HG02973 (cell line): ENCODE results near the gene SEZ6L2.
A peak's percentile ranks its signal among the peaks of the same experiment; 100 is the strongest.
"Not testable (repeated sequence)": the region's sequence is repeated elsewhere in the genome, so short reads cannot be mapped to it uniquely, and the experiment has no call there.

Experiments used
- ATAC-seq: cut with Tn5 transposase; IDR thresholded peaks from one replicate; pipeline ENCODE4 v1.9.1; 2021; ENCODE audit warnings: moderate library complexity; ENCODE audit not compliant: unreplicated experiment

The SEZ6L2 gene

DNA sequence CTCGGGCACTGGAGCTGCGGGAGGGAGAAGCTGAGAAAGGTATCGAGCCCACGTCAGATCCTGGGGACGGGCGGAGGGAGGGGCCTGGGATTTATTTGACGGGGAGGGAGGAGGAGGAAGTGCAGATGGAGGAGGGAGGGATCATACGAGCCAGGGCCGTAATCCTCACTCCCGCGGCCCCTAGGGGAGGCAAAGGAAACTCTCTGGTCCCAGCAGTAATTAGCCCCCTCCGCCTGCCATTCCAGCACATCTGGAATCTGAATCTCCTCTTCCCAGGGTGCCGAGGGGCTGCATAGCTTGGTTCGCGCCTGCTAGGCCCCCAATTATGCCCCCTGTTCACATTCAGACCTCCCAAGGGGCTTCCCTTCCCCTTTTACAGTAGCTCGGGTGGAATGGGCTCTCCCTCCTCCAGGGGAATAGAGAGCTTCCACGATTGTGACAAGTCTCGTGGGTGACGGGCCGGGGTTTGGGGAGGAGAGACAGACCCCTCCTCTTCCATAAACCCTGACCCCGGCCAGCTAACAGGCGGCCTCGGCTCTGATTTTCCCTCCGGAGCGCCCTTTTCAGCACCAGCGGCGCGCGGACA, at the start of gene SEZ6L2:
Gene SEZ6L2, minus strand, starts transcription at position 35 of the 586 bp plus-strand sequence. CDS start 531 bp downstream, outside the sequence.
- ATAC-seq = no peak

DNA sequence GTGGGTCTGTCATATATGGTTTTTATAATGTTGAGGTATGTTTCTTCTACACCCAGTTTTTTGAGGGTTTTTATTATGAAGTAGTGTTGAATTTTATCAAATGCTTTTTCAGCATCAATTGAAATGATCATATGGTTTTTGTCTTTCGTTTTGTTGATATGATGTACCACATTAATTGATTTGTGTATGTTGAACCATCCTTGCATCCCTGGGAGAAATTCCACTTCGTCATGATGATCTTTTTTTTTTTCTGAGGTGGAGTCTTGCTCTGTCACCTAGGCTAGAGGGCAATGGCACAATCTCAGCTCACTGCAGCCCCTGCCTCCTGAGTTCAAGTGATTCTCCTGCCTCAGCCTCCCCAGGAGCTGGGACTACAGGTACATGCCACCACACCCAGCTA, 48.5 kb upstream of the SEZ6L2 start:
- no peak for ATAC-seq

DNA sequence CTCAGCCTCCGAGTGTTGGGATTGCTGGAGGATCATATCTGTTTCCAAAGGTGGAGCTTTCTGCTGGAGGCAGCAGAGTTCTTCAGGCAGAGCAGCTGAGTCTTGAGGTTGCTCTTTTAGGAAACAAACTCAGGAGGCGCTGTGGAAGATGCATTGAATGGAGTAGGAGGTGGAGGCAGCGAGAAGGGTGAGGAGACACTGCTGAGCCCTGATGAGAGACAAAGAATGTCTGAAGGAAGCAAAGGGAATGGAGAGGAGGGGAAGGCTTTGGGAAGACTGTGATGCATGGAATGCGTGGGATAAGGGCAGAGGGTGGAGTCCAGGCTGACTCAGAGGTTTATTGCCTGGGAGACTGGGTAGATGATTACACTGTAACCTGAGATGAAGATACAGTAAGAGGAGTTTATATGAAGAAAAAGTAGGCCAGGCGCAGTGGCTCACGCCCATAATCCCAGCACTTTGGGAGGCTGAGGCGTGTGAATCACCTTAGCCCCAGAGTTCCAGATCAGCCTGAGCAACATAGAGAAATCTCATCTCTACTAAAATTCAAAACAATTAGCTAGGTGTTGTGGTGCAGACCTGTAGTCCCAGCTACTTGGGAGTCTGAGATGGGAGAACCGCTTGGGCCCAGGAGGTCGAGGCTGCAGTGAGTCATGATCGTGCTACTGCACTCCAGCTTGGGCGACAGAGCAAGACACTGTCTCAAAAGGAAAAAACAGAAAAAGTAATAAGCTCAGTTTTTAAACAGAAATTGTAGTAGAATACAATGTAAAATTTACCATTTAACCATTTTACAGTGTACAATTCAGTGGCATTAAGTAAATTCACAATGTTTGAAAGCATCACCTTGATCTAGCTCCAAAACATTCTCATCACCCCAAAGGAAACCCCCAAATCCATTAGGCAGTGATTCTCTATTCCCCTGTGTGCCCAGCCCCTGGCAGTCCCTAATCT, 44.8 kb upstream of the SEZ6L2 start:
- ATAC-seq = no peak

DNA sequence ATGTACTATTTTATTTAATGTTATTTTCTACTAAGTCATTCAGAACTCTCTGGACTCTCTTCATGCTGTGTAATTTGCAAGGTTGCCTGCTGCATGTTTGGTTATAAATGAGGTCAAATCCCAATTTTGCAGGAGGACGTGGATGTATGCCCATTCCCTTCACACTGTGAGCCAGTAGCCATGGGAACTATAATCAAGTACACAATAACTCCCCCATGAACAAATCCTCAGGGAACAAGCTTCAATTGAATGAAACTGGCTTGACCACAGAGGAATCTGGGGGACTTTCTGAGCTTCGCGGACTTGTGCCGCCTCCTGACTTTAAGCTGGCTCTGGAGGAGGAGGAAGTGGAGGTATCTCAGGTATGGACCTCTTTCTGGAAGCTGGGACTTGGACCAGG, 41.3 kb upstream of the SEZ6L2 start:
- no peak for ATAC-seq

DNA sequence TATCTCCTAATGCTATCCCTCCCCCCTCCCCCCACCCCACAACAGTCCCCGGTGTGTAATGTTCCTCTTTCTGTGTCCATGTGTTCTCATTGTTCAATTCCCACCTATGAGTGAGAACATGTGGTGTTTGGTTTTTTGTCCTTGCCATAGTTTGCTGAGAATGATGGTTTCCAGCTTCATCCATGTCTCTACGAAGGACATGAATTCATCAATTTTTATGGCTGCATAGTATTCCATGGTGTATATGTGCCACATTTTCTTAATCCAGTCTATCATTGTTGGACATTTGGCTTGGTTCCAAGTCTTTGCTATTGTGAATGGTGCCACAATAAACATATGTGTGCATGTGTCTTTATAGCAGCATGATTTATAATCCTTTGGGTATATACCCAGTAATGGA, 32.4 kb upstream of the SEZ6L2 start:
- not testable (repeated sequence) for ATAC-seq

DNA sequence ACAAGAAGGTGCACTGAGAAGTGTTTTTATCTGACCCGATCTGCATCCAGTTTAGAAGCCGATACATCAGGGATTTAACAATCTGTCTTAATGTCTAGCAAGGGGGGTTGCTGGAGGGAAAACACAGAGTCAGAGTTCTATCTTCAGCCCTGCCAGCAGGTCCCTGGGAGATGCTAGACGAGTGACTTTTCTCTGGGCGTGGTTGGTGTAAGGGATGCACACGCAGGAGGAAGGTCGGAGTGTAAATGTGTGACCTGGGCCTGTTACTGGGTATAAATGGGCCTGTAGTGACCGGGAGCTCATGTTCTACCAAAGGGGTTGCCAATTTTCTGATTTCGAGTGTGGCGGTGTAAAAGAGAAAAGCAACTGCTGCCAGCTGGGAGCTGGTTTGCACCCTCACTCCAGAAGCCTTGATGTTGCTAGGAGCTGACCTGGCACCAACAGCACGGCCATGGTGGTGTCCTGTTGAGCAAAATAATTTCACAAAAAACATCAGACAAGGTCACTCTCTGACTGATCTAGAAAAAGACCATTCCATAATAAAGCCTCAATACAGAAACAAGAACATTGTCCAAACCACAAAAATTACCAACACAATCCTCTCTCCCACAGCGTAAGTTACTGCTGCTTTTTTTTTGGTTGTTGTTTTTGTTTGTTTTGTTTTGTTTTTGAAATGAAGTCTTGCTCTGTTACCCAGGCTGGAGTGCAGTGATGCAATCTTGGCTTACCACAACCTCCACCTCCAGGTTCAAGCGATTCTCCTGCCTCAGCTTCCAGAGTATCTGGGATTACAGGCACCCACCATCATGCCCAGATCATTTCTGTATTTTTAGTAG, 27.9 kb upstream of the SEZ6L2 start:
- ATAC-seq = no peak

DNA sequence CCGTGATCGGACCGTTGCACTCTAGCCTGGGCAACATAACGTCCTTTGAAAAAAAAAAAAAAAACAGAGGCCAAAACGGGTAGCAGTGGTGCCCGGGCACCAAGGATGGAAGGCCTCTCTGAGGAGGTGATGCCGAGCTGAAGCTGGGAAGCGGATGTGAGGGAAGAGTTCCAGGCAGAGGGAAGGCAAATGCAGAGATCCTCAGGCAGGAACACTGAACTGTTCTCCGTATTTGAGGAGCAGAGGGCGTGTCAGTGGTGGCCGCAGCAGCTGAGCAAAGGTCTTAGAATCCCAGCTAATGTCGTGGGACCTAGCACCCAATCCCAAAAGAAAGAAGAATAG, 27.3 kb upstream of the SEZ6L2 start:
- peak; percentile 7 for ATAC-seq

DNA sequence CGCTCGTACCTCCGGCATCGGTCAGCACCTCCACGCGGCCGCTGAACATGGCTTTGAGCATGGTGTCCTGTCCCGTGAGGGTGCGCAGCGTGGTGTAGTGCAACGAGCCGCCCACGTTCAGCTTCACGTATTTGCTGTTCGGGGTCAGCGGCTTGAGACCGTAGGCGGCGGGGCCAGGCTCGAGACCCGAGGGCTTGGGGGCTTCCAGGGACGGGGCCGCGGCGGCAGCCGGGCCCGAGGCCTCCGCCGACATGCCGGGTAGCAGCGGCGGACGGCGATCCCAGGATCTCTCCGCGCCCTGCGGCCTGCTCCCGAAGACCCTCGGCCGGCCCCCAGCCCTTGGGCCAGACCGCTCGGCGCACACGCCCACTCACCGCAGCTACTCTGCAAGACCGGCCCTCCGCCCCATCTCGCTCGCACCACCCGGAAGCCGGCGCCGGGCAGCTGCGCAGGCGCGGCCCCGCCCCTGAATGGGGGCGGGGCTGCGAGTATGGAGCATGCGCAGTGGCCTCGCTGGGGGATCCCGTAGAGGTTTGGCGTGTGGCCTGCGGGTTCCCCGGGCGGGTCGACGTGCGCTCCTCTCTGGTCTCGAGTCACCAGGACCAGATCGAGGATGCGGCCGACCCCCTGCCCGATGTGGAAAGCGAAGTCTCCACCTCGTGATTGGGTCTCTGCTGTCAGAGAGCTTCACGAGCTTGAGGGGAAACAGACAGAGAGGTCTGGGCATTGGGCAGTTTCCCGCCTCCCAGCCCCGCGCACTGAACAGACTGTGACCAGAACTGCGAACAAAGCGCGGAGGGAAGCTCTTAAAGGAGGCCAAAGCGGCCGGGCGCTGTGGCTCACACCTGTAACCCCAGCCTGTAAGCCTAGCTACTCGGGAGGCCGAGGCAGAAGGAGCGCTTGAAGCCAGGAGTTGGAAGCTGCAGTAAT, 26.7 kb upstream of the SEZ6L2 start, which contains the start of gene KCTD13:
Gene KCTD13, minus strand, starts transcription at position 446 of the 930 bp plus-strand sequence. Its CDS starts 193 bp downstream, at position 253.
- ATAC-seq = peak; percentile 72

DNA sequence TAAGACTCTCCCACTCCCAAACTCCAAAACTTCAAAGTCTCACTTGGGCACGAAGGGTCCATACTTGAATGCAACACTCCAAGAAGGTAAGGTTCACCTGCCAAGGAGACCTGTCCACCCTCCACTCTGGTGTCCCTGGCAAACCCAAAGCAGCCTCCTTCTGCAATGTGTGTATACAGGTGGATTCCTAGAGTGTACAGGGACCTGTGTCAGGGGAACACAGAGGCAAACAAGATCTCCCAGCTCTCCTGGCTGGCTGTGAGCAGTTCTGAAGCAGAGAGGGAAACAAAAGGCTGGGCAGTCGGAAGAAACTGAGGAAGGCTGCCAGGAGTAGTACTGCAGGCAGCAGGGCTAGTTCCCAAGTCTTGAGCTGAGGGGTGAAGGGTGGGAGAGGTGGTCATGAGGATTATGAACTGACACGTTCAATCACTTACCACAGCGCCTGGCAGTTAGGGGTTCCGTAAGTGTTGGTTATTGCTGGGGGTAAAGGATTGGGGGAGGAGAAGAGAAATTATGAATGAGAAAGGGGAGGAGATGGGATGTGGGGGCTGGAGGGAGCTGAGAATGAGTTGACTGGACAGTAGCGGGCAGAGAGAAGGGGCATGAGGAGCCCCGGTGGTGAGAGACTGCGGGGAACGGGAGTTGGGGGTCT, 25.9 kb upstream of the SEZ6L2 start:
- no peak for ATAC-seq

DNA sequence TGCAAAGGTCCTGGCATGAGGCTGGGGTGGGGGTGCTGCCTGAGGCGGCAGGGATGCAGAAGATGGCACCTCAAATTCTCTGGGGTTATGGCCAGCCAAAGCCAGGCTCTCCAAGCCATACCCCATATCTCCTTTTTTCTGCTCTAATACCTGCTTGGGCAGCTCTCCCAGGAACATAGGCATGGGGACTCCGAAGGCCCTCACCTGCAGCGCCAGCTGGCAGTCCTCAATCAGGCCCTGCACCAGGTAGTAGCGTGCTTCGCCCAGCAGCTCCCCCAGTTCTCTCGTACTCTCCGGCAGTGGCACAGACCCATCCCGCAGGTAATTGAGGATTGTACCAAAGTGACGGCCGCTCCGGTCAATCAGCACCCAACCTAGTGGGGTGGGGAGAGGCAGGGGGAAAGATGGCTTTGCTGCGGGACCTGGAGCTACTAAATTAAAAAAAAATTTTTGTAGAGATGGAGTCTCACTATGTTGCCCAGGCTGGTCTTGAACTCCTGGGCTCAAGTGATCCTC, 23.7 kb upstream of the SEZ6L2 start:
- ATAC-seq = no peak

DNA sequence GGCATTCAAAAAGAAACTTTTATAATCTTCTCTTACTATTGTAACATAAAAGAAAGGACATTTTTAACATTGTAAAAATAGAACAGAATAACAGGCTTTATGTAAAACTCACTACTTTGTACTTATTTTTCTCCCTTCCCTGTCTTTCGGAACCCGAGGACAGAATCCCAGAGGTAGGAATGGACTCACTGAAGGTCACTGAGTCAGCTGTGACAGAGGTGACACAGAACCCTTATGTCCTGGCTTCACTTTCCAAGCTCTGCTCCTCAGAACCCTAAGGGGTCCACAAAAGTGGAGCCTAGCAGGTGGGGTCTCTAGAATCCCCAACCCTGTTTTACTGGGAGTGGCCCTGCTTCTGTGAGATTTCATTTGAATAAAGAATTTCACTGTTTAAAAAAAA, 23.0 kb upstream of the SEZ6L2 start:
- ATAC-seq = no peak

DNA sequence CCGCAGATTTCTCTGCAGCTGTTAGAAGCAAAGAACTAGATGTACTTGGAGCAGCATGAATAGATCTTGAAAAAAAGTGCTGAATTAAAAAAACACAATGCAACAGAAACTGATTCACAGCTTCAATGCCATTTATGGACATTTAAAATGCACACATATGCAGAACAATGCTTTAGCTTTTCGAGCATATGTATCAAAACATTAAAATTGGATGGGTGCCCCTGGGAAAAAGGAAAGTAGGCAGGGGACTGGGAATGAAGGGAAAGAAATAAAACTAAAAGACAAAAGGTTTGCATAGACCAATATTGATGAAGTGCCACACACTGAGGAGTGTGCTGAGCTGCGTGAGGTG, 21.7 kb upstream of the SEZ6L2 start:
- no peak for ATAC-seq

DNA sequence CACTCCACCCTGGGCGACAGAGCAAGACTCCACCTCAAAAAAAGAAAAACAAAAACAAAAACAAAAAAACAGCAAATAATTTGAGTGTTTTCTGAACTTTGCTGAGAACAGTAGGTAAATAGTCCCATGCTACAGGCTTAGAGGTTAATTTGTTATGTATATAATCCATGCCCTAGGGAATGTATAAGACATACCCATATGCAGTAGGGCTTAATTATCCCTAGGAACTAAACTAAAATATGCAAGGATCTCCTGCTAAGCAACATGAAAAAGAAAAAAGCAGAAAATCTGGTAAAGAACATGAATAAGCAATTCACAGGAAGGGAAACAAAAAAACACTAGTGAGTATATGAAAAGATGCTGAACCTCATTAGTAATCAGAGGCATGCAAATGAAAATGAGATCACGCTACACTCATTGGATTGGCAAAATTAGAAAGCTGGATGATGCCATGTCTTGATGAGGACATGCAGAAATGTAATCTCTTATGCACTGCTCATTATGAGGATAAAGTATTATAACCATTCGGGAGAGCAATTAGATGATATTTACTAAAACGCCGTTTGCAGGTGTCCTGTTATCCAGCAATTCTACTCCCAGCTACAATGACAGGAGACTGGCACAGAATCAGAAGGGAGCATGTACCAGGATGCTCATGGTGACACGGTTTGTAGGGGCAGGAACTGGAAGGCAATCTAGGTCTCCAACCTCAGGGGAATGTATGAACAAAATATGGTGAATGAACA, 21.1 kb upstream of the SEZ6L2 start:
- ATAC-seq = no peak

DNA sequence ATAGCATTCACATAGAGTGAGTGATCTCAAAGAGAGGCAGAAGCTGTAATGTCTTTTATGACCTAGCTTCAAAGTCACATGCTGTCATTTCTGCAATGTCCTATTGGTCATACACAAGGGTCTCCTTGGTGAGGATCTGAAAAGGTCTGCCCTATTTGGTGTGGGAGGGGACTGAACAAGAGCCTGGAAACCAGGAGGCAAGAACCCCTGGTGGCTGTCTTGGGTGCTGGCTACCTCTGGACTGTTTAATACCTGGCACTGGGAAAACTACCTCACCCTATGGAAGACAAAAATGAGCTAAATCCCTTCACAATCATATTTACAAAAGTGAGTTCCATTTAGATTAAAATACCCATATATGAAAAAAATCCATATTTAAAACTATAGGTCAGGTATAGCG, 17.6 kb upstream of the SEZ6L2 start:
- ATAC-seq = no peak

DNA sequence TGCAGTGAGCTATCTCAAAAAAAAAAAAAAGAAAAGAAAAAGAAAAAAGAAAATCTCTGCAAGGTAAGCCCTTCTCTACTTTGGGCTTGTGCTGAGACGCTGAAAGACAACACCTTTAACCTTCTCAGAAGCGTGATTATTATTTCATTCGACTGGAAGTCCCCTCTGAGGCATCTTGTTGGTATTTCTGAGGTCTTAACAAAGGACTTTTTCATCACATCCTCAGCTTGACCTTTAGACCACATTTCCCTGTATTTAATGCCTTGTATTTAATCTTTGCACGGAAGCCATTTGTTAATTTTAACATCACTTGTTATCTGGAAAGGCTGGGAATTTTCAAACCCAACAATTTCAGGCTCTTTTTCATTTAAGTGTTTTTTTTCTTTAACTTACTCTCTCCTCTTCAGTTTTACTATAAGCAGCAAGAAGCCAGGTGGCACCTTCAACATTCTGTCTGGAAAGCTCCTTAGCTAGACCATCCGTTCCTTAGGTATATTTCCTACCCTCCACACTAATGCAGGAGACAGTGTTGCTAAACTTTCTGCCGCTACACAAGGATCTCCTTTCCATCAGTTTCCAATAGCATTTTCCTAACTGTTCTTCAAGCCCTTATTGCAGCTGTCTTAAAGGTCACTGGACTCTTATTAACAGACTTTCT, 16.4 kb upstream of the SEZ6L2 start:
- ATAC-seq = no peak

DNA sequence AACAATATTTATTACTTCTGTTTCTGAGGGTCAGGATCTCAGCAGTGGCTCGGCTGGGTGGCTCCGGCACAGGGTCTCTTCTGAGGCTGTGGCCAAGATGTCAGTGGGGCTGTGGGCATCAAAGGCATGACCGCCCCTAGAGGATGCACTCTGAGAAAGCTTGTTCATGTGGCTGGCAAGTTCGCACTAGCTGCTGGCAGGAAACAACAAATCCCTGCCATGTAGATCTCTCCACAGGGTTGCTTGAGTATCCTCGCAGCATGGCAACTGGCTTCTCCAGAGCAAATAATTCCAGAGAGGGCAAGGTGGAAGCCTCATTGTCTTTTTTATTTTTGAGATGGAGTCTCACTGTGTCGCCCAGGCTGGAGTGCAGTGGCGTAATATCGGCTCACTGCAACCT, 14.2 kb upstream of the SEZ6L2 start:
- ATAC-seq = no peak

DNA sequence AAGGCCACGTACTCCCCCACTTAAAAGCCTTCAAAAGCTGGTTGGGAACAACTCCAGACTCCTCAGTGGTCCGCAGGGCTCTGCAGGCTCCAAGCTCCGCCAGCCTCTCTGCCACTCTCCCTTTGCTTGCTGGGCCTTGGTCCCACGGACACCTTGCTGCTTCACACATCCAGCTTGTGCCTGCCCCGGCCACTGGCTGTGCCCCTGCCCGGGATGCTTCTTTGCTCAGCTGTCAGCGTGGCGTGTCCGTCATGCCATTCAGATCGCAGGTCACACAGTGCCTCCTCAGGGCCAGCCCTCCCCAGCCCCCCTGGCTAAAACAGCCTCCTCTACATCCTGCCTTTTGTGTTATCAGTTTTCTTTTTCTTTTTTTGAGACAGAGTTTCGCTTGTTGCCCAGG, 12.7 kb upstream of the SEZ6L2 start:
- ATAC-seq = no peak

DNA sequence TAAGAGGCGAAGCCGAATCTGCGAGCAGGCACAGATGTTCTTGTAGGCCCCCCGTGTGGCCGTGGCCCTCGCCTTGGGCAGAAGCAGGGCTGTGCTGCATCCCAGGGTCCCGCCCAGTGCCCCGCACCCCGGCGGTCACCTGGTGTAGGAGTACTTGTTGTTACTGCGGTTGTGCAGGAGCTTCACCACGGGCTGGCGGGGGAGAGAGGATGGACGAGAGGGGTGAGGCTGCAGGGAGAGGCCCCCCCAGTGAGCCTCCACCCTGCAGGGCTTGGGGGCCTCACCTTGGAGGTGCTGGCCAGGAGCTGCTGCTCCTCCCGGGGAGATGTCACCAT, 12.3 kb upstream of the SEZ6L2 start:
- ATAC-seq = no peak
